ENCODE data around the gene SMARCD1.

DNA sequence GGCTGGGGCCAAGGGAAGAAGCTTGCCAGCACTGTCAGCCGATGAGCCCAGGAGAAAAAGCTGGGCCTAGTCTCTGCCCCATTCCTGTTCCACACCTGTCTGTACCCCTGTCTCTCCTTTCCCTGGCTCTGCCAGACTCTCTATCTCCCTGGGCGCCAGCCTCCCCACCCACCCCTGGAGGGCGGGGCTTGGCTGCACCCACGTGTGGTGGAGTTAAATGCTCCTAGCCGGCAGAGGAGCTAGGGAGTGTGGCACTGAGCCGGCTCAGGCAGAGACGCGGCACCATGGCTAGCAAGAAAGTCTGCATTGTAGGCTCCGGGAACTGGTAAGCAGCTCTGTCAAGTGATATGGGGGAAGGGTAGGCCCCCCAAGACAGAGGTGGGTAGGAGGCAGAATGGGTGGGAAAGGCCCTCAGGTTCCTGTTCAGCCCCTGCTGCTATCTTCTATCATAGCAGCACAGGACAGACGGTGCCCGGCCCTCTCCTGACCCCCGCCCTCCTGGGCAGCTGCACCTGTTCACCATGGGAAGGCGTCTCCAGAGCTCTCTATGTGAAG is 18.7 kb downstream of the SMARCD1 start, which contains the start of gene GPD1:
- TF ChIP-seq EP300 (IDR thresholded peaks at IDR 0.05), result no peak
- TF ChIP-seq, protein P1, sequence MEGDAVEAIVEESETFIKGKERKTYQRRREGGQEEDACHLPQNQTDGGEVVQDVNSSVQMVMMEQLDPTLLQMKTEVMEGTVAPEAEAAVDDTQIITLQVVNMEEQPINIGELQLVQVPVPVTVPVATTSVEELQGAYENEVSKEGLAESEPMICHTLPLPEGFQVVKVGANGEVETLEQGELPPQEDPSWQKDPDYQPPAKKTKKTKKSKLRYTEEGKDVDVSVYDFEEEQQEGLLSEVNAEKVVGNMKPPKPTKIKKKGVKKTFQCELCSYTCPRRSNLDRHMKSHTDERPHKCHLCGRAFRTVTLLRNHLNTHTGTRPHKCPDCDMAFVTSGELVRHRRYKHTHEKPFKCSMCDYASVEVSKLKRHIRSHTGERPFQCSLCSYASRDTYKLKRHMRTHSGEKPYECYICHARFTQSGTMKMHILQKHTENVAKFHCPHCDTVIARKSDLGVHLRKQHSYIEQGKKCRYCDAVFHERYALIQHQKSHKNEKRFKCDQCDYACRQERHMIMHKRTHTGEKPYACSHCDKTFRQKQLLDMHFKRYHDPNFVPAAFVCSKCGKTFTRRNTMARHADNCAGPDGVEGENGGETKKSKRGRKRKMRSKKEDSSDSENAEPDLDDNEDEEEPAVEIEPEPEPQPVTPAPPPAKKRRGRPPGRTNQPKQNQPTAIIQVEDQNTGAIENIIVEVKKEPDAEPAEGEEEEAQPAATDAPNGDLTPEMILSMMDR (IDR thresholded peaks at IDR 0.05), result no peak
